ENCODE data around the gene AKAP12.

The AKAP12 gene

GRCh38 chr6:151320140-151320539 is 80.4 kb downstream of the AKAP12 start:
- no peak for DNase-seq (ENCODE audit: low read depth)
- no peak for TF ChIP-seq CTCF (IDR thresholded peaks at IDR 0.05; ENCODE audit: control insufficient read depth, insufficient read depth, low read depth, low read length, missing control alignments)
- H3K4me3 ChIP-seq (ENCODE audit: control insufficient read depth, low read depth, low read length), result no peak overlapping the region

- no peak for DNase-seq (ENCODE audit: low read depth)
- TF ChIP-seq CTCF (IDR thresholded peaks at IDR 0.05; ENCODE audit: control insufficient read depth, insufficient read depth, low read depth, low read length, missing control alignments), result no peak
- H3K4me3 ChIP-seq (ENCODE audit: control insufficient read depth, low read depth, low read length), result no peak overlapping the region
Measured at GRCh38 chr6:151321438-151321837, 81.7 kb downstream of the AKAP12 start.

- TF ChIP-seq CTCF (IDR thresholded peaks at IDR 0.05; ENCODE audit: control insufficient read depth, insufficient read depth, low read depth, low read length, missing control alignments), result no peak
- no peak for DNase-seq (ENCODE audit: low read depth)
- no peak overlapping the region for H3K4me3 ChIP-seq (ENCODE audit: control insufficient read depth, low read depth, low read length)
Measured at GRCh38 chr6:151322570-151322969, 82.8 kb downstream of the AKAP12 start.

- peak; percentile 97 for TF ChIP-seq CTCF (IDR thresholded peaks at IDR 0.05; ENCODE audit: control insufficient read depth, insufficient read depth, low read depth, low read length, missing control alignments)
- peak; percentile 82 for DNase-seq (ENCODE audit: low read depth)
- no peak overlapping the region for H3K4me3 ChIP-seq (ENCODE audit: control insufficient read depth, low read depth, low read length)
Measured at GRCh38 chr6:151323791-151324487, 84.2 kb downstream of the AKAP12 start.

GRCh38 chr6:151324488-151324825 is 84.7 kb downstream of the AKAP12 start:
- no peak for DNase-seq (ENCODE audit: low read depth)
- no peak overlapping the region for H3K4me3 ChIP-seq (ENCODE audit: control insufficient read depth, low read depth, low read length)
- no peak for TF ChIP-seq CTCF (IDR thresholded peaks at IDR 0.05; ENCODE audit: control insufficient read depth, insufficient read depth, low read depth, low read length, missing control alignments)

GRCh38 chr6:151325075-151326050 is 85.6 kb downstream of the AKAP12 start:
- no peak for DNase-seq (ENCODE audit: low read depth)
- TF ChIP-seq CTCF (IDR thresholded peaks at IDR 0.05; ENCODE audit: control insufficient read depth, insufficient read depth, low read depth, low read length, missing control alignments), result no peak
- H3K4me3 ChIP-seq (ENCODE audit: control insufficient read depth, low read depth, low read length), result peak overlapping the region; percentile 50
